A549 (cell line): ENCODE results near the gene CFAP97D2. TPM values are rescaled to one million over a fixed set of nuclear protein-coding genes. Genes with fewer than 3 reads are reported as not detected.
A peak's percentile ranks its signal among the peaks of the same experiment; 100 is the strongest.

Experiments
- ATAC-seq, 2 experiments: fragments of 200-7000 bp in 1 of 2; fragments of >200 bp in 1 of 2; cut with Nextera tagmentation in 1 of 2; cut with Tn5 transposase in 1 of 2; 3 replicates each; pipeline versions ENCODE4 v1.8.0 to v1.9.1; 2018 to 2020; ENCODE audit warnings: mild to moderate bottlenecking in 1 of 2, moderate library complexity in 1 of 2
- CTCF ChIA-PET: fragments of 300-600 bp; sonication (Branson Sonifier 250); formaldehyde crosslinking; extraction: SDS; loops from one replicate; lab custom pipeline; 2021; ENCODE audit warnings: antibody characterized with exemption, inconsistent platforms; lab: Yijun Ruan, JAX
- POLR2A ChIA-PET: fragments of 350-600 bp; formaldehyde crosslinking; extraction: SDS; loops from one replicate; lab custom pipeline; 2021; ENCODE audit warnings: antibody characterized with exemption, inconsistent platforms; lab: Yijun Ruan, JAX
- DNase-seq, 2 experiments: peaks; one replicate each; pipeline versions ENCODE4 v3.0.0 to v3.0.0-alpha.2; 2011 to 2016; ENCODE audit warnings: low read depth in 1 of 2, low spot score in 1 of 2
- FAIRE-seq: peaks from 2 replicates; lab custom pipeline; 2011; peaks lifted over from hg19 to GRCh38; lab: Jason Lieb, UNC
- H3K27ac ChIP-seq, 2 experiments: fragments of >200 bp; sonication (Bioruptor Twin); formaldehyde crosslinking; 3 replicates each; pipeline ENCODE4 v1.5.1; 2016 to 2017
- H3K4me1 ChIP-seq: fragments of >200 bp; sonication (Bioruptor Twin); formaldehyde crosslinking; 3 replicates; pipeline ENCODE4 v1.6.1; 2016
- H3K4me2 ChIP-seq: fragments of >200 bp; sonication (Bioruptor Twin); formaldehyde crosslinking; 3 replicates; pipeline ENCODE4 v1.6.1; 2016
- H3K4me3 ChIP-seq: fragments of >200 bp; sonication (Bioruptor Twin); formaldehyde crosslinking; 3 replicates; pipeline ENCODE4 v1.5.1; 2016
- H3K9me3 ChIP-seq: fragments of >200 bp; sonication (Bioruptor Twin); formaldehyde crosslinking; 3 replicates; pipeline ENCODE4 v1.6.1; 2016
- CEBPB ChIP-seq, 2 experiments: fragments of >200 bp in 1 of 2; sonication (Bioruptor Twin) in 1 of 2; formaldehyde crosslinking in 1 of 2; IDR thresholded peaks; 2 replicates each; pipeline ENCODE4 v1.6.1; 2012 to 2016
- CHD4 ChIP-seq: fragments of 200-600 bp; sonication (generic); IDR thresholded peaks from 2 replicates; pipeline ENCODE4 v1.6.1; 2016; ENCODE audit warnings: antibody characterized with exemption, mild to moderate bottlenecking, borderline replicate concordance
- EHMT2 ChIP-seq: fragments of 200-600 bp; sonication (generic); IDR thresholded peaks from 2 replicates; pipeline ENCODE4 v1.6.1; 2016; ENCODE audit warnings: antibody characterized with exemption, low read depth, mild to moderate bottlenecking, moderate library complexity
- FOSB ChIP-seq: fragments of 250-450 bp; sonication (Bioruptor Pico); IDR thresholded peaks from 2 replicates; pipeline ENCODE4 v1.5.0; 2020; ENCODE audit warnings: mild to moderate bottlenecking, moderate library complexity
- GATA3 ChIP-seq: IDR thresholded peaks from 2 replicates; pipeline ENCODE4 v1.6.1; 2012; ENCODE audit warnings: borderline replicate concordance
- HOXB13 ChIP-seq: fragments of 250-450 bp; sonication (Bioruptor Pico); IDR thresholded peaks from 2 replicates; pipeline ENCODE4 v1.5.0; 2020; ENCODE audit warnings: low read depth, mild to moderate bottlenecking, moderate library complexity
- MAFK ChIP-seq: fragments of 450-650 bp; IDR thresholded peaks from 2 replicates; pipeline ENCODE4 v1.6.1; 2014; ENCODE audit not compliant: partially characterized antibody
- MYC ChIP-seq: IDR thresholded peaks from 2 replicates; pipeline ENCODE4 v1.6.1; 2012; ENCODE audit warnings: mild to moderate bottlenecking, inconsistent platforms, low read length, improper control_type of control experiment, borderline replicate concordance
- NFE2L2 ChIP-seq: fragments of 150-350 bp; conservative IDR thresholded peaks from 2 replicates; pipeline ENCODE4 v1.6.1; 2014; ENCODE audit warnings: low read length
- PHF8 ChIP-seq: fragments of 200-600 bp; sonication (generic); IDR thresholded peaks from 2 replicates; pipeline ENCODE4 v1.6.1; 2016; ENCODE audit warnings: low read depth, mild to moderate bottlenecking, antibody characterized with exemption, moderate library complexity, borderline replicate concordance
- POLR2A ChIP-seq: IDR thresholded peaks from 2 replicates; pipeline ENCODE4 v1.6.1; 2012; ENCODE audit warnings: mild to moderate bottlenecking, low read length
- RAD21 ChIP-seq, 2 experiments: fragments of >200 bp in 1 of 2; sonication (Bioruptor Twin) in 1 of 2; formaldehyde crosslinking in 1 of 2; IDR thresholded peaks in 1 of 2; conservative IDR thresholded peaks in 1 of 2; 2 replicates in 1 of 2; 3 replicates in 1 of 2; pipeline ENCODE4 v1.6.1; 2012 to 2018; ENCODE audit warnings: inconsistent platforms in 1 of 2
- RNF2 ChIP-seq: fragments of 200-600 bp; sonication (generic); IDR thresholded peaks from 2 replicates; pipeline ENCODE4 v1.6.1; 2016; ENCODE audit warnings: low read depth, mild to moderate bottlenecking, antibody characterized with exemption, moderate library complexity, borderline replicate concordance
- SMC3 ChIP-seq: fragments of >200 bp; sonication (Bioruptor Twin); formaldehyde crosslinking; IDR thresholded peaks from 3 replicates; pipeline ENCODE4 v1.6.1; 2018; ENCODE audit warnings: inconsistent platforms
- ZFP36 ChIP-seq: fragments of 450-650 bp; IDR thresholded peaks from 2 replicates; pipeline ENCODE4 v1.6.1; 2014; ENCODE audit warnings: borderline replicate concordance; ENCODE audit not compliant: partially characterized antibody
- WGBS: methylation state at CpG from one replicate; pipeline ENCODE4 v1.1.6; 2017; ENCODE audit errors: missing lambda C conversion rate; 5-methylcytosine and 5-hydroxymethylcytosine counted together
- polyA plus RNA-seq, 4 experiments: library from polyadenylated mRNA; depleted of rRNA in 3 of 4; stranded (reverse); fragments of >200 nt; fragmentation: RNase III in 1 of 4; extraction: RNeasy Plus Mini Kit Qiagen cat#74134 plus additional on column Dnase treatment in 1 of 4; gene quantifications; 2 replicates in 3 of 4; 3 replicates in 1 of 4; pipeline ENCODE4 v1.2.3, GENCODE V29; 2011 to 2017
- TF ChIP-seq, protein P1 (sequence below): fragments of 250-450 bp; sonication (Bioruptor Pico); IDR thresholded peaks from 2 replicates; pipeline ENCODE4 v1.5.0; 2021; ENCODE audit warnings: mild to moderate bottlenecking, moderate library complexity, borderline replicate concordance
- TF ChIP-seq, protein P2 (sequence below): fragments of >200 bp; sonication (Bioruptor Twin); formaldehyde crosslinking; IDR thresholded peaks from 2 replicates; pipeline ENCODE4 v1.6.1; 2016
- TF ChIP-seq, protein P3 (sequence below): fragments of >200 bp; sonication (Bioruptor Twin); formaldehyde crosslinking; IDR thresholded peaks from 3 replicates; pipeline ENCODE4 v1.5.1; 2016
- TF ChIP-seq, protein P4 (sequence below): fragments of 200-600 bp; sonication (generic); IDR thresholded peaks from 2 replicates; pipeline ENCODE4 v1.6.1; 2016; ENCODE audit warnings: antibody characterized with exemption, mild to moderate bottlenecking, moderate library complexity

CFAP97D2 gene
- polyA plus RNA-seq, 2 of the 4 experiments (the other 2 are of a cell fraction), result not detected

DNA sequence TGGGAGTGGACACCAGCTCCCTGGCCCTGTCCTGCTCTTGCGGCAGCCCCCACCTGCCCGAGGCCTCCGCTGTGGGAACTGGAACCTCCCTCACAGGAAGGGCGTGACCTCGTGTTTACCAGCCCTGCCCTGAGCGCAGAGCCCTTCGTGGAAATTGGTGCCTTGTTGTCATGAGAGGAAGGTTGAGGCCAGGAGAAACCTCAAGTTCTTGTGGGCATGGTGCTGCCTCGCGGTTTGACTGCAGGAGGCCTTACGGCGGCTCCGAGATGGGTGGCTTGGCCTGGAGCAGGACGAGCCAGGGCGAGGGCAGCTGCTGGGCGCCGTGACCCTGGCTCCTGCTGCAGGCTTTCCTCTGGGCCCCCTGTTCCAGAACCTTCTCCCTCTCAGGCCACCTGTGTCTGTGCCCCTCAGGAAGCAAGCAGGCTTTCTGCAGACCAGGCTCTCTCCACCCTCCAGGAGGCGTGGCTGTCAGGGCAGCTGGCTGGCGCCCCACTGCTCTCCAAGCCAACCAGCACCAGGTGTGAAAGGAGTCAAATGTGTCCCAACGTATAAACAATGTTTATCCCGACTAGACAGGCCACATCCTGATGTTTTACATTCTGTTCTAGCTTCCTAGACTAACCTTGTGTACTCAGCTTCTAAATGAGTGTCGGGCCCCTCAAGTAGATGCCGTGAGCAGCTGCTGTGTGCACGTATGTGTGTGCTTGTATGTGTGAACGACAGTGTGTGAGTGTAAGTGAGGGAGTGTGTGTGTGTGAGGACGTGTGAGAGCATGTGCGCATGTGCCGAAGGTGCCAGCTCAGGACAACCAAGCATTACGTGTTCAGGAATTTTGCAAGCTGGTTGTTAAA, 36.2 kb upstream of the CFAP97D2 start:
- Histone ChIP-seq H3K27ac (peak overlapping the region in 1 of 2 experiments; percentile 18; a peak in 1 of 6 replicates), H3K9me3 (no peaks in the 10 kb centered on the region), H3K4me2 (no peak overlapping the region), H3K4me1 (peaks cover 7% of the 10 kb centered on the region), H3K4me3 (no peak overlapping the region)
- ChIA-PET CTCF (interaction anchor here (1.0 to 1.6 kb wide), 3 partner anchors 19 to 74 kb away, joined by 3 to 5 read pairs (median 3); no protein-coding TSS in a partner anchor), POLR2A (interaction anchor here (0.6 kb wide), 1 partner anchor 44 kb away, joined by 3 read pairs; no protein-coding TSS in a partner anchor)
- no peak for DNase-seq
- 73% methylated on average over 21 of the region's 28 CpGs for WGBS
- no peak for FAIRE-seq
- ATAC-seq, result no peak
- TF ChIP-seq PHF8 (no peak), NFE2L2 (no peak), CHD4 (no peak), MYC (no peak), SMC3 (no peak), POLR2A (no peak), ZFP36 (no peak), HOXB13 (no peak), FOSB (CRISPR knock-in tag) (no peak), MAFK (no peak), RAD21 (conservative IDR thresholded peaks at IDR 0.05 in 1 of 2, IDR thresholded peaks at IDR 0.05 in 1 of 2) (no peak), RNF2 (no peak), CEBPB (IDR thresholded peaks at IDR 0.05) (no peak), GATA3 (no peak), EHMT2 (no peak)
- TF ChIP-seq, protein P1, sequence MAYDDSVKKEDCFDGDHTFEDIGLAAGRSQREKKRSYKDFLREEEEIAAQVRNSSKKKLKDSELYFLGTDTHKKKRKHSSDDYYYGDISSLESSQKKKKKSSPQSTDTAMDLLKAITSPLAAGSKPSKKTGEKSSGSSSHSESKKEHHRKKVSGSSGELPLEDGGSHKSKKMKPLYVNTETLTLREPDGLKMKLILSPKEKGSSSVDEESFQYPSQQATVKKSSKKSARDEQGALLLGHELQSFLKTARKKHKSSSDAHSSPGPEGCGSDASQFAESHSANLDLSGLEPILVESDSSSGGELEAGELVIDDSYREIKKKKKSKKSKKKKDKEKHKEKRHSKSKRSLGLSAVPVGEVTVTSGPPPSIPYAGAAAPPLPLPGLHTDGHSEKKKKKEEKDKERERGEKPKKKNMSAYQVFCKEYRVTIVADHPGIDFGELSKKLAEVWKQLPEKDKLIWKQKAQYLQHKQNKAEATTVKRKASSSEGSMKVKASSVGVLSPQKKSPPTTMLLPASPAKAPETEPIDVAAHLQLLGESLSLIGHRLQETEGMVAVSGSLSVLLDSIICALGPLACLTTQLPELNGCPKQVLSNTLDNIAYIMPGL (CRISPR knock-in tag), result no peak
- TF ChIP-seq, protein P2, sequence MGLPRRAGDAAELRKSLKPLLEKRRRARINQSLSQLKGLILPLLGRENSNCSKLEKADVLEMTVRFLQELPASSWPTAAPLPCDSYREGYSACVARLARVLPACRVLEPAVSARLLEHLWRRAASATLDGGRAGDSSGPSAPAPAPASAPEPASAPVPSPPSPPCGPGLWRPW, result no peak
- TF ChIP-seq, protein P3, sequence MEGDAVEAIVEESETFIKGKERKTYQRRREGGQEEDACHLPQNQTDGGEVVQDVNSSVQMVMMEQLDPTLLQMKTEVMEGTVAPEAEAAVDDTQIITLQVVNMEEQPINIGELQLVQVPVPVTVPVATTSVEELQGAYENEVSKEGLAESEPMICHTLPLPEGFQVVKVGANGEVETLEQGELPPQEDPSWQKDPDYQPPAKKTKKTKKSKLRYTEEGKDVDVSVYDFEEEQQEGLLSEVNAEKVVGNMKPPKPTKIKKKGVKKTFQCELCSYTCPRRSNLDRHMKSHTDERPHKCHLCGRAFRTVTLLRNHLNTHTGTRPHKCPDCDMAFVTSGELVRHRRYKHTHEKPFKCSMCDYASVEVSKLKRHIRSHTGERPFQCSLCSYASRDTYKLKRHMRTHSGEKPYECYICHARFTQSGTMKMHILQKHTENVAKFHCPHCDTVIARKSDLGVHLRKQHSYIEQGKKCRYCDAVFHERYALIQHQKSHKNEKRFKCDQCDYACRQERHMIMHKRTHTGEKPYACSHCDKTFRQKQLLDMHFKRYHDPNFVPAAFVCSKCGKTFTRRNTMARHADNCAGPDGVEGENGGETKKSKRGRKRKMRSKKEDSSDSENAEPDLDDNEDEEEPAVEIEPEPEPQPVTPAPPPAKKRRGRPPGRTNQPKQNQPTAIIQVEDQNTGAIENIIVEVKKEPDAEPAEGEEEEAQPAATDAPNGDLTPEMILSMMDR, result no peak
- TF ChIP-seq, protein P4, sequence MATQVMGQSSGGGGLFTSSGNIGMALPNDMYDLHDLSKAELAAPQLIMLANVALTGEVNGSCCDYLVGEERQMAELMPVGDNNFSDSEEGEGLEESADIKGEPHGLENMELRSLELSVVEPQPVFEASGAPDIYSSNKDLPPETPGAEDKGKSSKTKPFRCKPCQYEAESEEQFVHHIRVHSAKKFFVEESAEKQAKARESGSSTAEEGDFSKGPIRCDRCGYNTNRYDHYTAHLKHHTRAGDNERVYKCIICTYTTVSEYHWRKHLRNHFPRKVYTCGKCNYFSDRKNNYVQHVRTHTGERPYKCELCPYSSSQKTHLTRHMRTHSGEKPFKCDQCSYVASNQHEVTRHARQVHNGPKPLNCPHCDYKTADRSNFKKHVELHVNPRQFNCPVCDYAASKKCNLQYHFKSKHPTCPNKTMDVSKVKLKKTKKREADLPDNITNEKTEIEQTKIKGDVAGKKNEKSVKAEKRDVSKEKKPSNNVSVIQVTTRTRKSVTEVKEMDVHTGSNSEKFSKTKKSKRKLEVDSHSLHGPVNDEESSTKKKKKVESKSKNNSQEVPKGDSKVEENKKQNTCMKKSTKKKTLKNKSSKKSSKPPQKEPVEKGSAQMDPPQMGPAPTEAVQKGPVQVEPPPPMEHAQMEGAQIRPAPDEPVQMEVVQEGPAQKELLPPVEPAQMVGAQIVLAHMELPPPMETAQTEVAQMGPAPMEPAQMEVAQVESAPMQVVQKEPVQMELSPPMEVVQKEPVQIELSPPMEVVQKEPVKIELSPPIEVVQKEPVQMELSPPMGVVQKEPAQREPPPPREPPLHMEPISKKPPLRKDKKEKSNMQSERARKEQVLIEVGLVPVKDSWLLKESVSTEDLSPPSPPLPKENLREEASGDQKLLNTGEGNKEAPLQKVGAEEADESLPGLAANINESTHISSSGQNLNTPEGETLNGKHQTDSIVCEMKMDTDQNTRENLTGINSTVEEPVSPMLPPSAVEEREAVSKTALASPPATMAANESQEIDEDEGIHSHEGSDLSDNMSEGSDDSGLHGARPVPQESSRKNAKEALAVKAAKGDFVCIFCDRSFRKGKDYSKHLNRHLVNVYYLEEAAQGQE, result no peak
